Dendritic cell treated with granulocyte-macrophage colony-stimulating factor and Interleukin-4, amounts not matched to agents 40 ng/mL and 50 ng/mL, for 4 days (primary cell): ENCODE measurements around the gene OVCH1.
"Not testable (repeated sequence)": the region's sequence is repeated elsewhere in the genome, so short reads cannot be mapped to it uniquely, and the experiment has no call there.

Experiments used
- H3K27ac Mint-ChIP-seq: one replicate; pipeline ENCODE4 v1.8.0; 2022; ENCODE audit warnings: mild to moderate bottlenecking, mixed read lengths
- H3K27me3 Mint-ChIP-seq: one replicate; pipeline ENCODE4 v1.8.0; 2022; ENCODE audit warnings: mild to moderate bottlenecking, mixed read lengths
- H3K36me3 Mint-ChIP-seq: one replicate; pipeline ENCODE4 v1.8.0; 2022; ENCODE audit warnings: low read depth, mixed read lengths
- H3K4me1 Mint-ChIP-seq: one replicate; pipeline ENCODE4 v1.8.0; 2022; ENCODE audit warnings: low read depth, mixed read lengths
- H3K4me3 Mint-ChIP-seq: one replicate; pipeline ENCODE4 v1.8.0; 2022; ENCODE audit warnings: mild to moderate bottlenecking, moderate library complexity, mixed read lengths
- H3K9me3 Mint-ChIP-seq: one replicate; pipeline ENCODE4 v1.8.0; 2022; ENCODE audit warnings: mixed read lengths
- intact Hi-C: fragments of 100-400 bp; cut with micrococcal nuclease; formaldehyde crosslinking; loops from one replicate; pipeline ENCODE4 v1.15.0; 2022

The OVCH1 gene

GRCh38 chr12:29416748-29417147 is 80.7 kb downstream of the OVCH1 start:
- H3K27me3 Mint-ChIP-seq, result peaks cover 18% of the 10 kb centered on the region
- intact Hi-C loops, result no loop called here
- no peaks in the 10 kb centered on the region for H3K4me1 Mint-ChIP-seq
- H3K27ac Mint-ChIP-seq, result no peak overlapping the region
- no peaks in the 10 kb centered on the region for H3K9me3 Mint-ChIP-seq
- no peak overlapping the region for H3K4me3 Mint-ChIP-seq
- no peaks in the 10 kb centered on the region for H3K36me3 Mint-ChIP-seq

GRCh38 chr12:29415111-29415510 is 82.4 kb downstream of the OVCH1 start:
- Mint-ChIP-seq H3K27ac (no peak overlapping the region), H3K9me3 (no peaks in the 10 kb centered on the region), H3K4me1 (no peaks in the 10 kb centered on the region), H3K27me3 (peaks cover 17% of the 10 kb centered on the region), H3K36me3 (no peaks in the 10 kb centered on the region), H3K4me3 (no peak overlapping the region)
- intact Hi-C loops, result no loop called here

- no peaks in the 10 kb centered on the region for H3K4me1 Mint-ChIP-seq
- H3K27ac Mint-ChIP-seq, result no peak overlapping the region
- H3K4me3 Mint-ChIP-seq, result no peak overlapping the region
- no peaks in the 10 kb centered on the region for H3K36me3 Mint-ChIP-seq
- intact Hi-C loops, result no loop called here
- H3K27me3 Mint-ChIP-seq, result peaks cover 15% of the 10 kb centered on the region
- H3K9me3 Mint-ChIP-seq, result no peaks in the 10 kb centered on the region
Observed at GRCh38 chr12:29414368-29414767, 83.1 kb downstream of the OVCH1 start.

GRCh38 chr12:29405561-29405960 is 91.9 kb downstream of the OVCH1 start:
- Mint-ChIP-seq H3K4me1 (no peaks in the 10 kb centered on the region), H3K27me3 (peaks cover 10% of the 10 kb centered on the region), H3K36me3 (no peaks in the 10 kb centered on the region), H3K9me3 (no peaks in the 10 kb centered on the region), H3K4me3 (no peak overlapping the region), H3K27ac (no peak overlapping the region)
- intact Hi-C loops, result no loop called here

GRCh38 chr12:29403991-29404390 is 93.5 kb downstream of the OVCH1 start:
- intact Hi-C loops, result no loop called here
- Mint-ChIP-seq H3K9me3 (no peaks in the 10 kb centered on the region), H3K36me3 (no peaks in the 10 kb centered on the region), H3K4me1 (no peaks in the 10 kb centered on the region), H3K27ac (no peak overlapping the region), H3K27me3 (peaks cover 12% of the 10 kb centered on the region), H3K4me3 (no peak overlapping the region)

- Mint-ChIP-seq H3K27ac (no peak overlapping the region), H3K4me3 (no peak overlapping the region), H3K4me1 (no peaks in the 10 kb centered on the region), H3K9me3 (no peaks in the 10 kb centered on the region), H3K36me3 (no peaks in the 10 kb centered on the region), H3K27me3 (peaks cover 12% of the 10 kb centered on the region)
- intact Hi-C loops, result no loop called here
Observed at GRCh38 chr12:29402437-29402836, 95.0 kb downstream of the OVCH1 start.

GRCh38 chr12:29398495-29398894 is 99.0 kb downstream of the OVCH1 start:
- Mint-ChIP-seq H3K36me3 (no peaks in the 10 kb centered on the region), H3K9me3 (no peaks in the 10 kb centered on the region), H3K4me1 (no peaks in the 10 kb centered on the region), H3K27ac (no peak overlapping the region), H3K4me3 (no peak overlapping the region), H3K27me3 (peaks cover 11% of the 10 kb centered on the region)
- intact Hi-C loops, result no loop called here

GRCh38 chr12:29396774-29397173 is 100.7 kb downstream of the OVCH1 start:
- Mint-ChIP-seq H3K4me1 (no peaks in the 10 kb centered on the region), H3K9me3 (no peaks in the 10 kb centered on the region), H3K4me3 (no peak overlapping the region), H3K36me3 (no peaks in the 10 kb centered on the region), H3K27me3 (peaks cover 6% of the 10 kb centered on the region), H3K27ac (no peak overlapping the region)
- intact Hi-C loops, result no loop called here

- Mint-ChIP-seq H3K27me3 (peaks cover 2% of the 10 kb centered on the region), H3K4me1 (no peaks in the 10 kb centered on the region), H3K27ac (no peak overlapping the region), H3K9me3 (no peaks in the 10 kb centered on the region), H3K4me3 (no peak overlapping the region), H3K36me3 (no peaks in the 10 kb centered on the region)
- intact Hi-C loops, result no loop called here
Observed at GRCh38 chr12:29395356-29395755, 102.1 kb downstream of the OVCH1 start.

- H3K9me3 Mint-ChIP-seq, intact Hi-C loops, H3K27me3 Mint-ChIP-seq, H3K4me3 Mint-ChIP-seq, H3K27ac Mint-ChIP-seq, H3K4me1 Mint-ChIP-seq, H3K36me3 Mint-ChIP-seq: not testable (repeated sequence)
Observed at GRCh38 chr12:29390419-29390818, 107.1 kb downstream of the OVCH1 start.

- Mint-ChIP-seq H3K9me3 (no peaks in the 10 kb centered on the region), H3K27me3 (no peaks in the 10 kb centered on the region), H3K36me3 (no peaks in the 10 kb centered on the region), H3K27ac (no peak overlapping the region), H3K4me1 (no peaks in the 10 kb centered on the region), H3K4me3 (no peak overlapping the region)
- intact Hi-C loops, result no loop called here
Observed at GRCh38 chr12:29389295-29389919, 108.1 kb downstream of the OVCH1 start.

GRCh38 chr12:29386084-29386680 is 111.3 kb downstream of the OVCH1 start:
- H3K4me3 Mint-ChIP-seq, H3K4me1 Mint-ChIP-seq, H3K9me3 Mint-ChIP-seq, intact Hi-C loops, H3K27ac Mint-ChIP-seq, H3K27me3 Mint-ChIP-seq, H3K36me3 Mint-ChIP-seq: not testable (repeated sequence)

- intact Hi-C loops, H3K4me3 Mint-ChIP-seq: not testable (repeated sequence)
Observed at GRCh38 chr12:29385194-29385593, 112.3 kb downstream of the OVCH1 start.

GRCh38 chr12:29382251-29382650 is 115.2 kb downstream of the OVCH1 start:
- intact Hi-C loops, result loop anchor here (5.0 kb wide), 1 partner anchor 1315 kb away; the partner anchor contains the start of gene IPO8
- no peak overlapping the region for H3K4me3 Mint-ChIP-seq
- peaks cover 12% of the 10 kb centered on the region for H3K4me1 Mint-ChIP-seq
- no peaks in the 10 kb centered on the region for H3K9me3 Mint-ChIP-seq
- peaks cover 7% of the 10 kb centered on the region for H3K27me3 Mint-ChIP-seq
- no peak overlapping the region for H3K27ac Mint-ChIP-seq
- peaks cover 13% of the 10 kb centered on the region for H3K36me3 Mint-ChIP-seq

More at GRCh38 chr12:29385194-29385593, 112.3 kb downstream of the OVCH1 start:
- not testable (repeated sequence) for H3K4me1 Mint-ChIP-seq, H3K9me3 Mint-ChIP-seq, H3K27ac Mint-ChIP-seq, H3K27me3 Mint-ChIP-seq
- peaks cover 13% of the 10 kb centered on the region for H3K36me3 Mint-ChIP-seq
